Lung microvascular endothelial cell (primary cell): Measurements from ENCODE around the gene PAGR1. TPM values are rescaled to one million over a fixed set of nuclear protein-coding genes. Genes with fewer than 3 reads are reported as not detected.
"Not testable (repeated sequence)": the region's sequence is repeated elsewhere in the genome, so short reads cannot be mapped to it uniquely, and the experiment has no call there.

ENCODE experiments used
- DNase-seq, 2 donors: peaks; one replicate each; pipeline versions ENCODE4 v3.0.0 to v3.0.0-alpha.2; 2010; ENCODE audit warnings: low read depth in 2 of 2
- total RNA-seq: library from RNA; depleted of rRNA; stranded (reverse); fragments of >200 nt; gene quantifications from 2 replicates; pipeline ENCODE4 v1.2.1, GENCODE V29; 2014

The PAGR1 gene
- total RNA-seq, 1 donor from 2014 or later = 16.3 TPM

- peak; percentile 98 for DNase-seq
Measured at GRCh38 chr16:29862884-29863668, 47.1 kb downstream of the PAGR1 start, which contains the start of gene CDIPT. TSS of gene CDIPT (minus strand) at chr16:29863226. CDS start at chr16:29862857, 369 bp downstream.

GRCh38 chr16:29863669-29863984 lies 47.7 kb downstream of the PAGR1 start:
- no peak for DNase-seq

GRCh38 chr16:29864205-29864604 lies 48.3 kb downstream of the PAGR1 start:
- DNase-seq = no peak

GRCh38 chr16:29868396-29869009 lies 52.6 kb downstream of the PAGR1 start:
- no peak for DNase-seq

GRCh38 chr16:29869067-29869466 lies 53.1 kb downstream of the PAGR1 start:
- DNase-seq = not testable (repeated sequence)

Other genes starting within 250 kb of the PAGR1 start
- gene SPN, start 152.9 kb upstream of the PAGR1 start, total RNA-seq = not detected in 2 replicates
- gene QPRT, start 137.0 kb upstream of the PAGR1 start, total RNA-seq = under 0.01 and 0.20 TPM in 2 replicates
- gene C16orf54, start 70.2 kb upstream of the PAGR1 start, total RNA-seq = not detected in 2 replicates
- gene ZG16, start 37.9 kb upstream of the PAGR1 start, total RNA-seq = not detected in 2 replicates
- gene KIF22, start 25.4 kb upstream of the PAGR1 start, total RNA-seq = 13.5 and 30.5 TPM in 2 replicates
- gene MAZ, start 9.6 kb upstream of the PAGR1 start, total RNA-seq = 109 and 125 TPM in 2 replicates
- under 0.01 and 0.22 TPM in 2 replicates for gene PRRT2, start 4.0 kb upstream of the PAGR1 start, total RNA-seq
- 122 and 182 TPM in 2 replicates for gene MVP, start 4.3 kb downstream of the PAGR1 start, total RNA-seq
- 50.1 and 86.3 TPM in 2 replicates for gene CDIPT, start 47.1 kb downstream of the PAGR1 start, total RNA-seq
- 0.44 and 0.99 TPM in 2 replicates for gene SEZ6L2, start 83.4 kb downstream of the PAGR1 start, total RNA-seq
- gene ASPHD1, start 84.3 kb downstream of the PAGR1 start, total RNA-seq = 0.20 and 0.22 TPM in 2 replicates
- gene KCTD13, start 110.1 kb downstream of the PAGR1 start, total RNA-seq = 1.7 and 3.6 TPM in 2 replicates
- gene TMEM219, start 145.9 kb downstream of the PAGR1 start, total RNA-seq = 61.2 and 72.2 TPM in 2 replicates
- gene TAOK2, start 157.7 kb downstream of the PAGR1 start, total RNA-seq = 61.2 and 86.1 TPM in 2 replicates
- gene HIRIP3, start 179.5 kb downstream of the PAGR1 start, total RNA-seq = 3.6 and 4.1 TPM in 2 replicates
- 14.4 and 15.7 TPM in 2 replicates for gene INO80E, start 180.1 kb downstream of the PAGR1 start, total RNA-seq
- gene DOC2A, start 194.9 kb downstream of the PAGR1 start, total RNA-seq = under 0.01 and 0.20 TPM in 2 replicates
- gene C16orf92, start 207.0 kb downstream of the PAGR1 start, total RNA-seq = not detected in 2 replicates
- gene TLCD3B, start 215.1 kb downstream of the PAGR1 start, total RNA-seq = not detected in 2 replicates
- 319 and 337 TPM in 2 replicates for gene ALDOA, start 249.6 kb downstream of the PAGR1 start, total RNA-seq